HUES48 (cell line): ENCODE data around the gene NGFR.

Experiments used
- H3K27ac ChIP-seq: one replicate; pipeline ENCODE4 v1.7.0; 2013; ENCODE audit warnings: low read depth, low read length, inconsistent platforms
- H3K27me3 ChIP-seq: 2 replicates; pipeline ENCODE4 v1.6.1; 2013; ENCODE audit warnings: mild to moderate bottlenecking, low read length; ENCODE audit not compliant: control insufficient read depth, insufficient read depth
- H3K36me3 ChIP-seq: 2 replicates; pipeline ENCODE4 v1.6.1; 2013; ENCODE audit warnings: low read length; ENCODE audit not compliant: control insufficient read depth, insufficient read depth
- H3K4me1 ChIP-seq: 2 replicates; pipeline ENCODE4 v1.6.1; 2013; ENCODE audit warnings: mild to moderate bottlenecking, low read length; ENCODE audit not compliant: control insufficient read depth, insufficient read depth
- H3K4me3 ChIP-seq: 2 replicates; pipeline ENCODE4 v1.5.1; 2013; ENCODE audit warnings: mild to moderate bottlenecking, low read depth, low read length
- H3K9ac ChIP-seq: 2 replicates; pipeline ENCODE4 v1.6.1; 2013; ENCODE audit warnings: mild to moderate bottlenecking, low read depth, low read length, moderate library complexity
- H3K9me3 ChIP-seq: 2 replicates; pipeline ENCODE4 v1.6.1; 2013; ENCODE audit warnings: low read length; ENCODE audit not compliant: control insufficient read depth, insufficient read depth

The NGFR gene

DNA sequence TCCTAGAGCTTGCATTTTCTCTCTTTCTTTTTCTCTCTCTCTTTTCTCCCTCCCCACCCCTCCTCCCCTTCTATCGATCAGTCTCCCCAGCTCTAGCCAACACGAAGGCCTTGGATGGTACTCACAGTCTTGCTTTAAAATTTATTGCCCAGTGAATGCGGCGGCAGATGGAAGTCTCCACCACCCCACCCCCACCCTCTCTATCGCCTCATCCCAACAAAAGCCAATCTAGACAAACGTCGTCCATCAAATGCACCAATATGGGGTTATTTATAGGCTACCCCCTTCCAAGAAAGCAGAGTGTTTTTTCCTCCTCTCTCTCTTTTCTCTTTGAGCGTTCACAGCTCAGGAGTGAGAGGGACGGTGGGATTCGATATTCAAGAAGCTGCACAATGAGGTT lies 10.5 kb upstream of the NGFR start:
- H3K27me3 ChIP-seq: peaks cover 3% of the 10 kb centered on the region; the same call in 1 of the 2 replicates

DNA sequence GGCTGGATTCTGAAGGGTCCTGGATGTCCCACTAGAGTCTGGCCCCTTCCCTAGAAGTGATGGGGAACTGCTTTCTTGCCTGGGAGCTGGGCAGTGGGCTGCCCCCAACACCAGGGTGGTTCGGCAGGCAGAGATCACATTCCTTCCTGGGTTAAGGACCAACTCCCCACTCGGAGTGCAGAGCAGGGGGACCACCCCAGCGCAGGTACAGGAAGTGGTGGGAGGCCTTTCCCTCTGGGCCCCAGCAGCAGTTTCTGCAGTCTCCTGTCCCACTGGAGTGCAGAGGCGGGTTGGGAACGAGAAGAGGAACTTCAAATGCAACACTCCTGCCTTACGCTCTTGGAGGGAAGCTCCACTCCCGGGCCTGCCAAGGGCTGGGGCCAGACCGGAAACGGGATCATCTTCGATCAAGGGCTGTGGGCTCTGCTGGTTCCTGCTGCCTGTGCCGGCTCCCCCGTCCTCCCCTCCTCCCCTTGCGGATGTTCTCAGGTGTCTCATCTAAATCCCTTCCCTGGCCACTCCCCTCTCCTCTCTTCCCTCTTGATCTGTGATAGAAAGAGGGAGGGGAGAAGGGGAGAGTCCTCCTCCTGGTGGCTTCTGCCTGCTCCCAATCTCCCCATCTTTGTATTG lies 9.0 kb upstream of the NGFR start:
- Histone ChIP-seq H3K4me3 (peak overlapping the region; percentile 22; the same call in 1 of the 2 replicates), H3K27ac (peak overlapping the region; percentile 55), H3K9me3 (no peaks in the 10 kb centered on the region), H3K27me3 (peaks cover 7% of the 10 kb centered on the region; the same call in 1 of the 2 replicates), H3K36me3 (no peaks in the 10 kb centered on the region), H3K9ac (no peak overlapping the region), H3K4me1 (peaks cover 20% of the 10 kb centered on the region)

More for the DNA sequence above, 10.5 kb upstream of the NGFR start:
- no peak overlapping the region for H3K9ac ChIP-seq
- peaks cover 20% of the 10 kb centered on the region for H3K4me1 ChIP-seq
- H3K9me3 ChIP-seq: no peaks in the 10 kb centered on the region
- H3K36me3 ChIP-seq: no peaks in the 10 kb centered on the region
- H3K27ac ChIP-seq: no peak overlapping the region
- H3K4me3 ChIP-seq: no peak overlapping the region

DNA sequence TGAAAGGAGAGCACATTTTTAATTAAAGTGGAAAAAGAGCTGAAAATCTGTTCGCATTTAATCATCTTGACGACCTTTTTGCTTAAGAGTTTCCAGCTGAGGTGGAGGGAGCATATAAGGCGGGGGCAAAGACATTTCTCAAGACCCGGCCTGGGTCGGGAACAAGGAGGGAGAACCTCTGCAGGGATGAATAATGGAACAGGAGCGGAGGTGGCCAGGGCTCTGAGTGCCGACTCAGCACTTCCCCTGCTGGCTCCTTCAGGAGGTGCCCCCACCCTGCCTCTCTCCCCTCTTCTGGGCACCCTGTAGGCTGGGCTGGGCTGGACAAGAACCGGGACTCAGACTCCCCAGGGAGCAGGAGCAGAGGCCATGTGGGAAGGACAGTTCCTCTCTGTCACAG lies 7.9 kb upstream of the NGFR start:
- Histone ChIP-seq H3K9me3 (no peaks in the 10 kb centered on the region), H3K36me3 (no peaks in the 10 kb centered on the region), H3K4me3 (no peak overlapping the region), H3K9ac (no peak overlapping the region), H3K27ac (no peak overlapping the region), H3K4me1 (peaks cover 20% of the 10 kb centered on the region), H3K27me3 (peaks cover 7% of the 10 kb centered on the region; the same call in 1 of the 2 replicates)

DNA sequence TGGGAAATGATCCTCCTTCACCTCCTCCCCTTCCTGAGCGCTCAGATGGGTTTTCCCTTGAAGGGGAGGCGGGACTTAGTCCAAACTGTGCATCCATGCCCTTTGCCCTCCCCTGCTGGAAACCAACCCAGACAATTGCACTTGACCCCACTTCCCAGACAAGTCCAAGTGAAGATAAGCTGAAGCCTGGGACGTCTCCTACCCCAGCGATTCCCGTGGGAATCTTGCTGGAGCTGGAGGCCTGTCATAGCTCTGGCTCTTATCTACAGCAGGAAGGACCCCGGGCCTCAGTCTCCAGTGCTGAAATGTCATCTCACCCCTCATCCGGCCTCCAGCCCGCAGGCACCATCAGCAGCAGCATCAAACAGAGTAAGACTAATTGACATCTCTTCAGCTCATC lies 6.5 kb upstream of the NGFR start:
- H3K27ac ChIP-seq: no peak overlapping the region
- peaks cover 20% of the 10 kb centered on the region for H3K4me1 ChIP-seq
- no peak overlapping the region for H3K9ac ChIP-seq
- no peaks in the 10 kb centered on the region for H3K36me3 ChIP-seq
- H3K9me3 ChIP-seq: no peaks in the 10 kb centered on the region
- H3K4me3 ChIP-seq: no peak overlapping the region
- peaks cover 13% of the 10 kb centered on the region; the same call in 1 of the 2 replicates for H3K27me3 ChIP-seq

DNA sequence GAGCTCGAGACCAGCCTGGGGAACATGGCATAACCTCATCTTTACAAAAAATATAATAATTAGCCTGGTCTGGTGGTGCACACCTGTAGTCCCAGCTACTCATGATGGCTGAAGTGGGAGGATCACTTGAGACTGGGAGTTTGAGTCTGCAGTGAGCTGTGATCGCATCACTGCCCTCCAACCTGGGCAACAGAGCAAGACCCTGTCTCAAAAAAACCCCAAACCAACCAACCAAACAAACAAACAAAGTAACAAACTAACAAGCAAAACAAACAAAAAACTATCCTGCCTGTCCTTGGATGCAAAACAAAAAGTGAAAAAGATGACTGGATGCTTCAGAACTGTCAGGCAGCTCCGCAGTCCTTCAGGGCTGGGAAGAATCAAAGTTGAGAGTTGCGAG lies 5.7 kb upstream of the NGFR start:
- Histone ChIP-seq H3K4me1 (peaks cover 20% of the 10 kb centered on the region), H3K9ac (no peak overlapping the region), H3K4me3 (no peak overlapping the region), H3K36me3 (no peaks in the 10 kb centered on the region), H3K9me3 (no peaks in the 10 kb centered on the region), H3K27me3 (peaks cover 13% of the 10 kb centered on the region), H3K27ac (no peak overlapping the region)

DNA sequence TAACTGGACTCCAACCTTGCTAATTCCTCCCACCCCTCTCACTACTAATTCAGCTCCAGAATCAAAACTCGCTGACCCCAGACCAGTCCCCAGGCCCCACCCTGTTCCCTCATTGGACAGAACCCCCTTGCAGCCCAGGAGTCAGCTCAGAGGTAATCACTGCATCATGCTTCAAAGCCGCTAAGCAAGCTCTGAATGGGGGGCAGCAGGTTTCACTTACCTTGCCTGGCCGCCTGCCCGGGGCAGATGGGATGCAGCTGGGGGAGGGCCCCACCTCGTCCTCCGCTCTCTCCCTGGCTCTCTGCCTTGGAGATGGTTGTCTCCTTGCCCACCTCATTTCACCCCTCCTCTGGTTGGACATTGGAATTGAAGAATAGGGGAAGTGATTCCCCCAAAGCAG lies 4.8 kb upstream of the NGFR start:
- Histone ChIP-seq H3K36me3 (no peaks in the 10 kb centered on the region), H3K9me3 (no peaks in the 10 kb centered on the region), H3K4me1 (peaks cover 20% of the 10 kb centered on the region), H3K9ac (no peak overlapping the region), H3K27me3 (peaks cover 16% of the 10 kb centered on the region), H3K27ac (no peak overlapping the region), H3K4me3 (no peak overlapping the region)

DNA sequence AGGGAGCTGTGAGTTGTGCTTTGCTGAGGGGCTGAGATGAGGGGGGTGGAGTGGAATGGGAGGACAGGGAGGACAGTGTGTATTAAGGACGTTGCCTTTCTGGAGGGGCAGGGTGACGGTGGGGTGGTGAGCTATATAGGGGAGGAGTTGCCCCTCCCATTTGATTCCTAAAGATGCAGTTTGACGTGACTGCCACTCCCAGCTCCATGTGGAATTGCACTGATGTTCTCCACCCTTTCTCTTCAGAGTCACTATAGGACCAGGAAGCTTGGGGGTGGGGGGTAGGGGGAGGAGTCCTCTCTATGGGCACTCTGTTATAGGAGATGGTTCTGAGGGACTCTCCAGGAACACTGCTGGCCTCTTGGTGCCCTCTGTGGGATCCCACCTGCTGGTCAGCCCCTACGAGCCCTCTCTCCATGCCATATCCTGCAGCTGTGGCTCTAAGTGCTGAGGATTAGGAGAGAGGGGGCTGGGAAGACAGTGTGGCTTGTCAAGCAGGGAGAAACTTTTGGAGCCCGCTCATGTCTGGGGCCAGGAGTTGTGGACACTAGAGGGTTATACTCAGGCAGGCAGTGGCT lies 3.8 kb upstream of the NGFR start:
- H3K9ac ChIP-seq: no peak overlapping the region
- H3K4me3 ChIP-seq: no peak overlapping the region
- H3K27me3 ChIP-seq: peaks cover 26% of the 10 kb centered on the region
- H3K27ac ChIP-seq: no peak overlapping the region
- H3K9me3 ChIP-seq: no peaks in the 10 kb centered on the region
- peaks cover 11% of the 10 kb centered on the region for H3K4me1 ChIP-seq
- no peaks in the 10 kb centered on the region for H3K36me3 ChIP-seq

DNA sequence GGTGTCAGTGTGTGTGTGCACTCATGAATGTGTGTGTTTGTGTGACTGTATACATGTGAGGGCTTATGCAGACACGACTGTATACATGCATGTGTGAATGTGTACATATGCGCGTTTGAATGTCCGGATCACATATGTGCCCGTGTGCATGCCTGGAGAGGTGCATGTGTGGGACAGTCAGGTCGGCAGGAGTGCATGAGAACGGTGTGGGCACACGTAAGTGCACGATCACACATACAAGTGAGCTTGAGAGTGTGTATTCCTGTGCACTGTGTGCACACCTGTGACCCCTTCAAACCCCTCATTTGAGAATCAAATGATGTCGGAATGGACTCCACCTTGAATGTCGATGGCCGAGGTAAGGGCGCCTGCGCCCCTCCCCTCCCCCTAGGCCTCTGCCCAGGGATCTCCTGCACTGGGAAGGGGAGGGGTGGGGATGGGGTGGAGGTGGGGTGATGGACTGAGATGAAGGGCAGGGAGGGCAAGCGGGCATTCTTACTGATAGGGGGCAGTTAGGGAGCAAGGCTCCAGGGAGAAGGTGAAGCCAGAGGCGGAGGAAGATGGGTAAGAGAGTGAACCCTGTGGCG lies 601 bp upstream of the NGFR start:
- Histone ChIP-seq H3K4me1 (peaks cover 17% of the 10 kb centered on the region), H3K9ac (no peak overlapping the region), H3K9me3 (no peaks in the 10 kb centered on the region), H3K27ac (no peak overlapping the region), H3K4me3 (peak overlapping the region; percentile 66), H3K27me3 (peaks cover 57% of the 10 kb centered on the region), H3K36me3 (no peaks in the 10 kb centered on the region)

DNA sequence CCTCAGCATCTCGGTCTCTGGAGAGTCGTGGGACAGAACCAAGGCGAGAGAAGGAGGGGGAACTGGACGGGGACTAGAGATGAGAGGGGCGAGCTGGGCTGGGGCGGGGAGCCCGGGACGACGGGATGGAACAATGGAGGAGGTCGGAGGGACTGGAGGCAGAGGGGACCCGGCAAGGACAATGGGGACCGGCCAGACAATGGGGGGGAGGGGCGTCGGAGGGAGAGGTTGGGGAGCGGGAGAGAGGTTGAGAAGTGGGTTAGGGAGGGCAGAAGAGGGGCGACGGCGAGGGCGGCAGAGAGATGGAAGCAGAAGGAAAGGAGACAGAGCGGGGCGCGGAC lies 719 bp downstream of the NGFR start:
- peak overlapping the region; percentile 61 for H3K4me3 ChIP-seq
- peaks cover 61% of the 10 kb centered on the region for H3K27me3 ChIP-seq
- no peak overlapping the region for H3K9ac ChIP-seq
- no peaks in the 10 kb centered on the region for H3K9me3 ChIP-seq
- H3K4me1 ChIP-seq: peaks cover 17% of the 10 kb centered on the region
- H3K27ac ChIP-seq: no peak overlapping the region
- no peaks in the 10 kb centered on the region for H3K36me3 ChIP-seq

DNA sequence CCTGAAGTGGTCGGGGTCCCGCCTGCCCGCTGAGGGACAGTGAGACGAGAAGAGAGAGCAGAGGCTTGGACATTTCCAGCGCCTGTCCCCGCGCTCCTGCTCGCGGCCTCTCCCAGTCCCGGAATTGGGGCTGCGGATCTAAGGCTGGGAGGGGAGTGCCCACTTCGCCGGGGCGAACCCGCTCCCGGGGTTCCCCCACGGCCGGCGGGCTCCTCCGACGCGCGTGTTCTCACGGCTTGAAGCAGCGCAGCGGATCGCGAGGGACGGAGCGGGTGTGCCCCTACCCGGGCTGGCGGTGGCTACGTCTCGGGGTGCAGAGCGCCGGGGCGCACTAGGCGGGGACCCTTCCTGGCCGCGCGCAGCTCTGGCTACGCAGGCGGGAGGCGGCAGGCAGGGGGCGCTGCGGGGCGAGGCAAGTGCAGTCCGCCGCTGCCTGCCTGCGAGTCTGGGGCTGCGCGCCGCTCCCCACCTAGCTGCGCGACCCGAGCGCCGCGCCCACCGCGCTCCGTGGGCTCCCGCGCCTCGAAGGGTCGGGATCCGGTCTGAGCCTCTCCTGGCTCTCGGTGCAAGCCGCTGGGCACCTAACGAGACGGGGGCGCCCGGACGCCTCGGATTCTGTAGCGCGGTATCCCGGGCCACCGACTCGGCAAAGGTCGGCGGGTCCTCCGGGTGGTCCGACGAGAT lies 1.2 kb downstream of the NGFR start:
- peaks cover 61% of the 10 kb centered on the region for H3K27me3 ChIP-seq
- H3K4me3 ChIP-seq: peak overlapping the region; percentile 61

DNA sequence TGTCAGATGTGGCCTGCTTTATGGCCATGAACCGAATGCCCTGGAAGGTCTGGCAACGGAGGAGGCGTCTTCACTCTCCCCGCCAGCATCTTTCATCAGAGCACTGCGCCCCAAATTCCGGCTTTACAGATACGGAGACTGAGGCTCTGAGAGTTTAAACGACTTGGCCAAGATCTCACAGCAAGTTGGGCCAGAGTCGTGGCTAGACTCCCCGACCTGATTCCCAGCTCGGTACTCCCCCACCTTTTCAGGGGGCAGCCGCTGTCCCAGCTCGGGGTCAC lies 1.7 kb downstream of the NGFR start:
- H3K36me3 ChIP-seq: no peaks in the 10 kb centered on the region
- H3K27ac ChIP-seq: no peak overlapping the region
- H3K4me1 ChIP-seq: peaks cover 17% of the 10 kb centered on the region
- no peaks in the 10 kb centered on the region for H3K9me3 ChIP-seq
- peaks cover 61% of the 10 kb centered on the region for H3K27me3 ChIP-seq
- no peak overlapping the region for H3K9ac ChIP-seq
- H3K4me3 ChIP-seq: peak overlapping the region; percentile 61

More for the DNA sequence above, 1.2 kb downstream of the NGFR start:
- H3K4me1 ChIP-seq: peaks cover 17% of the 10 kb centered on the region
- H3K9me3 ChIP-seq: no peaks in the 10 kb centered on the region
- no peaks in the 10 kb centered on the region for H3K36me3 ChIP-seq
- H3K27ac ChIP-seq: no peak overlapping the region
- no peak overlapping the region for H3K9ac ChIP-seq
